Ammon's horn (tissue), 1 donor: ENCODE measurements around the gene KLHL2.
"Not testable (repeated sequence)": the region's sequence is repeated elsewhere in the genome, so short reads cannot be mapped to it uniquely, and the experiment has no call there.

Source experiments
- DNase-seq: peaks from one replicate; pipeline ENCODE4 v3.0.0-alpha.2; 2016; ENCODE audit warnings: low spot score

The KLHL2 gene

GRCh38 chr4:165328708-165329107 is 121.3 kb downstream of the KLHL2 start:
- no peak for DNase-seq

- DNase-seq = no peak
Measured at GRCh38 chr4:165330071-165330470, 122.7 kb downstream of the KLHL2 start.

GRCh38 chr4:165330666-165331065 is 123.3 kb downstream of the KLHL2 start:
- no peak for DNase-seq

- no peak for DNase-seq
Measured at GRCh38 chr4:165331359-165331758, 124.0 kb downstream of the KLHL2 start.

- no peak for DNase-seq
Measured at GRCh38 chr4:165331823-165332222, 124.5 kb downstream of the KLHL2 start.

- no peak for DNase-seq
Measured at GRCh38 chr4:165332502-165332901, 125.1 kb downstream of the KLHL2 start.

- no peak for DNase-seq
Measured at GRCh38 chr4:165335163-165335703, 127.9 kb downstream of the KLHL2 start.

- DNase-seq = no peak
Measured at GRCh38 chr4:165336743-165337142, 129.4 kb downstream of the KLHL2 start.

GRCh38 chr4:165342340-165342739 is 135.0 kb downstream of the KLHL2 start:
- not testable (repeated sequence) for DNase-seq

- peak; percentile 48 for DNase-seq
Measured at GRCh38 chr4:165343353-165344191, 136.2 kb downstream of the KLHL2 start.

- DNase-seq = no peak
Measured at GRCh38 chr4:165345666-165346417, 138.5 kb downstream of the KLHL2 start.

- no peak for DNase-seq
Measured at GRCh38 chr4:165347647-165348569, 140.5 kb downstream of the KLHL2 start.

GRCh38 chr4:165351359-165352130 is 144.2 kb downstream of the KLHL2 start:
- no peak for DNase-seq

- peak; percentile 80 for DNase-seq
Measured at GRCh38 chr4:165355900-165356300, 148.5 kb downstream of the KLHL2 start.

GRCh38 chr4:165359506-165359905 is 152.1 kb downstream of the KLHL2 start:
- no peak for DNase-seq

- DNase-seq = no peak
Measured at GRCh38 chr4:165360041-165360695, 152.8 kb downstream of the KLHL2 start.

GRCh38 chr4:165360985-165361670 is 153.8 kb downstream of the KLHL2 start:
- DNase-seq = no peak

GRCh38 chr4:165361810-165362209 is 154.4 kb downstream of the KLHL2 start:
- no peak for DNase-seq

- DNase-seq = no peak
Measured at GRCh38 chr4:165364452-165365080, 157.2 kb downstream of the KLHL2 start.
